PC-3 (cell line): ENCODE results near the gene SPSB3. TPM values are rescaled to one million over a fixed set of nuclear protein-coding genes. Genes with fewer than 3 reads are reported as not detected.

ENCODE experiments used
- ATAC-seq: fragments of 200-7000 bp; cut with Tn5 transposase; 2 replicates; pipeline ENCODE4 v1.9.1; 2020; ENCODE audit warnings: mild to moderate bottlenecking, moderate library complexity
- BruUV-seq: library from RNA; stranded (reverse); fragments of 400-500 nt; replicated peaks from 2 replicates; lab custom pipeline; 2021; lab: Mats Ljungman, UMichigan
- CTCF ChIA-PET: fragments of 300-600 bp; sonication (Branson Sonifier 250); formaldehyde crosslinking; loops from one replicate; lab custom pipeline; 2022; ENCODE audit warnings: antibody characterized with exemption; lab: Charles Lee
- POLR2A ChIA-PET: fragments of 300-600 bp; sonication (Branson Sonifier 250); formaldehyde crosslinking; loops from one replicate; lab custom pipeline; 2022; ENCODE audit warnings: antibody characterized with exemption; ENCODE audit not compliant: unreplicated experiment; lab: Charles Lee
- DNase-seq: peaks from one replicate; pipeline ENCODE4 v3.0.0-alpha.2; 2015
- H2AFZ ChIP-seq: fragments of 300-600 bp; sonication (generic); 2 replicates; pipeline ENCODE4 v1.6.0; 2016; ENCODE audit warnings: antibody characterized with exemption, low read length
- H3F3A ChIP-seq: fragments of 300-600 bp; sonication (generic); one replicate; pipeline ENCODE4 v1.6.0; 2017; ENCODE audit warnings: antibody characterized with exemption, low read length, control low read depth, mild to moderate bottlenecking; ENCODE audit not compliant: unreplicated experiment
- H3K27ac ChIP-seq: fragments of 300-600 bp; sonication (generic); 2 replicates; pipeline ENCODE4 v1.5.1; 2016; ENCODE audit warnings: mild to moderate bottlenecking, low read length
- H3K27me3 ChIP-seq: fragments of 300-600 bp; sonication (generic); 2 replicates; pipeline ENCODE4 v1.6.1; 2016; ENCODE audit warnings: low read length, mixed read lengths
- H3K36me3 ChIP-seq: fragments of 300-600 bp; sonication (generic); 2 replicates; pipeline ENCODE4 v1.6.1; 2016; ENCODE audit warnings: low read depth, mixed run types, low read length, mixed read lengths
- H3K4me1 ChIP-seq: fragments of 300-600 bp; sonication (generic); 2 replicates; pipeline ENCODE4 v1.5.1; 2016; ENCODE audit warnings: low read length; ENCODE audit not compliant: insufficient read depth
- H3K4me2 ChIP-seq: fragments of 300-600 bp; sonication (generic); 2 replicates; pipeline ENCODE4 v1.6.0; 2016; ENCODE audit warnings: low read length
- H3K4me3 ChIP-seq: fragments of 300-600 bp; sonication (generic); 2 replicates; pipeline ENCODE4 v1.5.1; 2016; ENCODE audit warnings: mild to moderate bottlenecking, low read length, mixed read lengths
- H3K79me2 ChIP-seq: fragments of 300-600 bp; sonication (generic); 2 replicates; pipeline ENCODE4 v1.6.1; 2017; ENCODE audit warnings: low read length, mixed read lengths
- H3K9ac ChIP-seq: fragments of 300-600 bp; sonication (generic); 2 replicates; pipeline ENCODE4 v1.6.0; 2016; ENCODE audit warnings: mild to moderate bottlenecking, low read length
- H3K9me2 ChIP-seq: fragments of 300-600 bp; sonication (generic); replicated peaks from 2 replicates; pipeline ENCODE4 v1.6.1; 2016; ENCODE audit warnings: mixed run types, low read length, mixed read lengths
- H3K9me3 ChIP-seq: fragments of 300-600 bp; sonication (generic); 2 replicates; pipeline ENCODE4 v1.6.1; 2016; ENCODE audit warnings: low read length, mixed read lengths
- H4K20me1 ChIP-seq: fragments of 300-600 bp; sonication (generic); 2 replicates; pipeline ENCODE4 v1.6.1; 2016; ENCODE audit warnings: low read length, mixed read lengths
- EZH2 ChIP-seq: fragments of 300-600 bp; sonication (generic); IDR thresholded peaks from one replicate; pipeline ENCODE4 v1.6.1; 2017; ENCODE audit warnings: antibody characterized with exemption, mild to moderate bottlenecking, low read length; ENCODE audit not compliant: unreplicated experiment
- EZH2phosphoT487 ChIP-seq: fragments of 300-600 bp; sonication (generic); IDR thresholded peaks from 2 replicates; pipeline ENCODE4 v1.6.1; 2018; ENCODE audit warnings: mild to moderate bottlenecking, antibody characterized with exemption, low read length, borderline replicate concordance
- intact Hi-C: fragments of 100-400 bp; cut with micrococcal nuclease; formaldehyde crosslinking; loops from 2 replicates; pipeline ENCODE4 v1.9.0; 2023
- total RNA-seq: library from RNA; depleted of rRNA; stranded (reverse); fragments of >200 nt; gene quantifications from 2 replicates; pipeline ENCODE4 v1.2.3, GENCODE V29; 2014
- TF ChIP-seq, protein P1 (sequence below): fragments of 300-600 bp; sonication (generic); conservative IDR thresholded peaks from 2 replicates; pipeline ENCODE4 v1.5.1; 2017; ENCODE audit warnings: antibody characterized with exemption, low read depth, mild to moderate bottlenecking, low read length

SPSB3 gene
- total RNA-seq, 1 experiment from 2014 or later = 27.4 TPM

DNA sequence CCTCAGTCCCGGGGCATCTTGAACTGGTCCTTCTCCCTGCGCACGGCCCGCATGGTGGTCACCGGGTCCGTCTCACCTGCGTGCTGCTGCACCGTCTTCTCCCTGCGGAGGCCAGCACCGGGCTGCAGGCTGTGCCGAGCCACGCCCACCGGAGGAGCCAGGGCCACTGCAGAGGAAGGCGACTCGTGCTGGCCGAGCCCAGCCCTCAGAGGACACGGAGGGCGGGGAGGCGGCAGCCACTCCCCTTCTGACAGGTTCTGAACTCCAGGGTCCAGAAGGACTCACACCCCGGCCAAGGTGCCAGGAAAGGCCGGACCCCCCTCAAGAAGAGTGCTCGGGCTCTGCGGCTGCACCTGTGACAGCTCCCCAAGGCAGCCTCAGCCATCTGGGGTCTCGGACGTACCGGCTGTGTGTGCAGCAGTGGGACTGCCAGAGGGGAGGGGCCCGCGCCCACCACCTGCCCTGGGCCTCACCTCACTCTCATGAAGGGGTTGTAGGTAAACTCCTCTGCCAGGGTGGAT lies 27.0 kb upstream of the SPSB3 start:
- ATAC-seq (no peak), DNase-seq (no peak)
- no peak for TF ChIP-seq EZH2
- TF ChIP-seq, protein P1, sequence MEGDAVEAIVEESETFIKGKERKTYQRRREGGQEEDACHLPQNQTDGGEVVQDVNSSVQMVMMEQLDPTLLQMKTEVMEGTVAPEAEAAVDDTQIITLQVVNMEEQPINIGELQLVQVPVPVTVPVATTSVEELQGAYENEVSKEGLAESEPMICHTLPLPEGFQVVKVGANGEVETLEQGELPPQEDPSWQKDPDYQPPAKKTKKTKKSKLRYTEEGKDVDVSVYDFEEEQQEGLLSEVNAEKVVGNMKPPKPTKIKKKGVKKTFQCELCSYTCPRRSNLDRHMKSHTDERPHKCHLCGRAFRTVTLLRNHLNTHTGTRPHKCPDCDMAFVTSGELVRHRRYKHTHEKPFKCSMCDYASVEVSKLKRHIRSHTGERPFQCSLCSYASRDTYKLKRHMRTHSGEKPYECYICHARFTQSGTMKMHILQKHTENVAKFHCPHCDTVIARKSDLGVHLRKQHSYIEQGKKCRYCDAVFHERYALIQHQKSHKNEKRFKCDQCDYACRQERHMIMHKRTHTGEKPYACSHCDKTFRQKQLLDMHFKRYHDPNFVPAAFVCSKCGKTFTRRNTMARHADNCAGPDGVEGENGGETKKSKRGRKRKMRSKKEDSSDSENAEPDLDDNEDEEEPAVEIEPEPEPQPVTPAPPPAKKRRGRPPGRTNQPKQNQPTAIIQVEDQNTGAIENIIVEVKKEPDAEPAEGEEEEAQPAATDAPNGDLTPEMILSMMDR = no peak
- TF ChIP-seq EZH2phosphoT487 = no peak
- no peak overlapping the region for H3K9ac ChIP-seq
- no peak overlapping the region for H3K4me2 ChIP-seq
- ChIA-PET POLR2A (no interaction called here), CTCF (no interaction called here)
- H4K20me1 ChIP-seq = no peaks in the 10 kb centered on the region
- no peaks in the 10 kb centered on the region for H3K9me3 ChIP-seq
- H2AFZ ChIP-seq = no peak overlapping the region
- intact Hi-C loops = no loop called here
- no peak overlapping the region for H3K27ac ChIP-seq
- no peaks in the 10 kb centered on the region for H3K36me3 ChIP-seq
- no peaks in the 10 kb centered on the region for H3F3A ChIP-seq
- BruUV-seq = no TSS peak
- H3K4me3 ChIP-seq = no peak overlapping the region
- no peaks in the 10 kb centered on the region for H3K79me2 ChIP-seq
- H3K27me3 ChIP-seq = no peaks in the 10 kb centered on the region
- no peaks in the 10 kb centered on the region for H3K4me1 ChIP-seq
- H3K9me2 ChIP-seq = no peaks in the 10 kb centered on the region

DNA sequence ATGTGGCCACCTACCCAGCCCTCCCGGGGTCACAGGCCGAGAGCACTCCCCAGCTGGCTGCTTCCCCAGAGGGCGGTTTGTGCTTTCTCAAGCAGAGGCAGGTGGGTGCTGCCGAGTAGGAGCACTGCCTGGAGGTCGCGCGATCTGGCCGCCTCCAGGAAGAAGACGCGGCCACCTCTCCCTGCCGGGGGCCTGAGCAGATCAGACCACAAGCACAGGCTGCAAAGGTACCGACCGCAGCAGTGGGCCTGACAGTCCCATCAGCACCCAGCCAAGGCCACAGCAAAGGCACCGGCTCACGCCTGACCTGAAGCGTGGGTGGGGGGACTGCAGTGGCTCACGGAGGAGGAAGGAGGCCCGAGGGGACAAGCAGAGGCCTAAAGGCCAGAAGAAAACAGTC lies 26.3 kb upstream of the SPSB3 start:
- POLR2A ChIA-PET = no interaction called here

DNA sequence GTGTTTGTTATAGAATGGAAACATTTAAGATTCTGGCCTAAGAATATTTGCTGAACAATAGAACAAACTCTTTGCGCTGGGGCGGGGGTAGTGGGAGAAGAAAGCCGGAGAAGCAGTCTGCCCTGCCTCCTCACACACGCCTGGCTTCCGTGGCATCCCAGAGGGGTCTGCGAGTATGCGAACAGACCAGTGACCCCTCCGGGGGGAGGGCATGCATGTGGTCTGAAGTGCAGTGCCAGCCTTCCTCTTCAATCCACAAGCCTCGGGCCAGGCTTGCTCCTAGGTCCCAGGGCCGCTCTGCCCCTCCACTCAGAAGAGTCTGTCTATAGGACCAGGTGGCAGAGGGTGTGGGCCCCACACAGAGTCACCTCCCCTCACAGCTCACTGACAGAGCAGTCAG lies 25.3 kb upstream of the SPSB3 start:
- Histone ChIP-seq H2AFZ (no peak overlapping the region), H3K27me3 (no peaks in the 10 kb centered on the region), H3K4me2 (no peak overlapping the region), H3K27ac (no peak overlapping the region), H3K4me1 (no peaks in the 10 kb centered on the region), H4K20me1 (no peaks in the 10 kb centered on the region), H3K9me3 (no peaks in the 10 kb centered on the region), H3K9me2 (no peaks in the 10 kb centered on the region), H3F3A (no peaks in the 10 kb centered on the region), H3K79me2 (no peaks in the 10 kb centered on the region), H3K4me3 (no peak overlapping the region), H3K36me3 (no peaks in the 10 kb centered on the region), H3K9ac (no peak overlapping the region)
- BruUV-seq = no TSS peak
- ChIA-PET CTCF (no interaction called here), POLR2A (no interaction called here)
- no peak for TF ChIP-seq EZH2
- TF ChIP-seq, protein P1 = no peak
- no peak for TF ChIP-seq EZH2phosphoT487
- intact Hi-C loops = no loop called here
- no peak for DNase-seq
- no peak for ATAC-seq

More for the DNA sequence above, 26.3 kb upstream of the SPSB3 start:
- Histone ChIP-seq H3F3A (no peaks in the 10 kb centered on the region), H3K4me1 (no peaks in the 10 kb centered on the region), H3K36me3 (no peaks in the 10 kb centered on the region), H3K27me3 (no peaks in the 10 kb centered on the region), H3K27ac (no peak overlapping the region), H3K4me3 (no peak overlapping the region), H4K20me1 (no peaks in the 10 kb centered on the region), H3K9me2 (no peaks in the 10 kb centered on the region), H3K79me2 (no peaks in the 10 kb centered on the region), H2AFZ (no peak overlapping the region), H3K9ac (no peak overlapping the region), H3K4me2 (no peak overlapping the region), H3K9me3 (no peaks in the 10 kb centered on the region)
- CTCF ChIA-PET = no interaction called here
- BruUV-seq = no TSS peak
- no peak for DNase-seq
- ATAC-seq = no peak
- TF ChIP-seq EZH2 (no peak), EZH2phosphoT487 (no peak)
- TF ChIP-seq, protein P1 = no peak
- intact Hi-C loops = no loop called here
